Upper lobe of right lung (tissue), 1 donor: ENCODE data around the gene SSC5D. TPM values are rescaled to one million over a fixed set of nuclear protein-coding genes. Genes with fewer than 3 reads are reported as not detected.

Experiments used
- ATAC-seq: fragments of 200-7000 bp; cut with Tn5 transposase; one replicate; pipeline ENCODE4 v1.9.1; 2020; ENCODE audit warnings: mild to moderate bottlenecking, moderate library complexity
- DNase-seq: peaks from one replicate; pipeline ENCODE4 v3.0.0-alpha.2; 2020
- H3K27ac ChIP-seq: fragments of 200-600 bp; one replicate; pipeline ENCODE4 v1.8.0; 2022
- H3K27me3 ChIP-seq: fragments of 200-600 bp; one replicate; pipeline ENCODE4 v1.8.0; 2022; ENCODE audit warnings: mild to moderate bottlenecking
- H3K36me3 ChIP-seq: fragments of 200-600 bp; one replicate; pipeline ENCODE4 v1.8.0; 2022
- H3K4me1 ChIP-seq: fragments of 200-600 bp; one replicate; pipeline ENCODE4 v1.8.0; 2022
- H3K4me3 ChIP-seq: fragments of 200-600 bp; one replicate; pipeline ENCODE4 v1.8.0; 2022; ENCODE audit warnings: mild to moderate bottlenecking
- H3K9me3 ChIP-seq: fragments of 200-600 bp; one replicate; pipeline ENCODE4 v1.8.0; 2022
- CTCF ChIP-seq: fragments of 200-600 bp; IDR thresholded peaks from one replicate; pipeline ENCODE4 v1.8.0; 2022; ENCODE audit warnings: antibody characterized with exemption
- intact Hi-C: fragments of 100-400 bp; cut with DNase I; formaldehyde crosslinking; loops from one replicate; pipeline ENCODE4 v1.11.0; 2022
- total RNA-seq: library from RNA; stranded (reverse); fragmentation: NEBNext Ultra II Directional; extraction: Animal tissue kit (Norgen Biotek cat#: 25700); gene quantifications from one replicate; pipeline ENCODE4 v1.2.1, GENCODE V29; 2021
- donor health status: DM: no; HTN: yes; CAD: no; lungs with severe emphysema.

The SSC5D gene
- total RNA-seq, 1 donor from 2014 or later, result 6.0 TPM

- TF ChIP-seq CTCF, result no peak
- Histone ChIP-seq H3K4me1 (peaks cover 11% of the 10 kb centered on the region), H3K9me3 (no peaks in the 10 kb centered on the region), H3K27ac (no peak overlapping the region), H3K36me3 (peaks cover 5% of the 10 kb centered on the region), H3K4me3 (no peak overlapping the region), H3K27me3 (no peaks in the 10 kb centered on the region)
- ATAC-seq, result no peak
- intact Hi-C loops, result no loop called here
- no peak for DNase-seq
Observed at GRCh38 chr19:55478364-55478763, 9.9 kb upstream of the SSC5D start.

- ATAC-seq, result no peak
Observed at GRCh38 chr19:55479045-55479444, 9.2 kb upstream of the SSC5D start.

GRCh38 chr19:55479451-55480230 lies 8.6 kb upstream of the SSC5D start:
- Histone ChIP-seq H3K27ac (no peak overlapping the region), H3K36me3 (peaks cover 5% of the 10 kb centered on the region), H3K9me3 (no peaks in the 10 kb centered on the region), H3K27me3 (no peaks in the 10 kb centered on the region), H3K4me3 (no peak overlapping the region), H3K4me1 (peaks cover 19% of the 10 kb centered on the region)
- ATAC-seq (no peak), DNase-seq (no peak)
- TF ChIP-seq CTCF, result no peak
- intact Hi-C loops, result no loop called here

More at GRCh38 chr19:55479045-55479444, 9.2 kb upstream of the SSC5D start:
- intact Hi-C loops, result no loop called here
- H3K36me3 ChIP-seq, result peaks cover 5% of the 10 kb centered on the region
- no peak overlapping the region for H3K4me3 ChIP-seq
- DNase-seq, result no peak
- H3K27ac ChIP-seq, result no peak overlapping the region
- H3K4me1 ChIP-seq, result peaks cover 13% of the 10 kb centered on the region
- TF ChIP-seq CTCF, result no peak
- no peaks in the 10 kb centered on the region for H3K27me3 ChIP-seq
- H3K9me3 ChIP-seq, result no peaks in the 10 kb centered on the region

GRCh38 chr19:55481148-55481793 lies 7.0 kb upstream of the SSC5D start:
- intact Hi-C loops, result no loop called here
- Histone ChIP-seq H3K4me1 (peaks cover 15% of the 10 kb centered on the region), H3K4me3 (no peak overlapping the region), H3K9me3 (no peaks in the 10 kb centered on the region), H3K27me3 (no peaks in the 10 kb centered on the region), H3K36me3 (peaks cover 5% of the 10 kb centered on the region), H3K27ac (no peak overlapping the region)
- DNase-seq (no peak), ATAC-seq (no peak)
- no peak for TF ChIP-seq CTCF

- intact Hi-C loops, result no loop called here
- H3K27me3 ChIP-seq, result no peaks in the 10 kb centered on the region
- peaks cover 15% of the 10 kb centered on the region for H3K4me1 ChIP-seq
- DNase-seq (no peak), ATAC-seq (no peak)
- no peak for TF ChIP-seq CTCF
- H3K9me3 ChIP-seq, result no peaks in the 10 kb centered on the region
- H3K4me3 ChIP-seq, result no peak overlapping the region
- H3K27ac ChIP-seq, result no peak overlapping the region
- H3K36me3 ChIP-seq, result peaks cover 5% of the 10 kb centered on the region
Observed at GRCh38 chr19:55481794-55482155, 6.5 kb upstream of the SSC5D start.
